Kidney (tissue), 14 donors: ENCODE results near the gene HLA-E. TPM values are rescaled to one million over a fixed set of nuclear protein-coding genes. Genes with fewer than 3 reads are reported as not detected.

Source experiments
- DNase-seq, 5 donors: peaks; one replicate each; pipeline ENCODE4 v3.0.0-alpha.2; 2013 to 2020
- FAIRE-seq: peaks from 2 replicates; lab custom pipeline; 2012; peaks lifted over from hg19 to GRCh38; lab: Jason Lieb, UNC
- H3K27ac ChIP-seq, 2 donors: one replicate each; pipeline ENCODE4 v1.7.0; 2013; ENCODE audit warnings: low read depth in 2 of 2, low read length in 2 of 2, inconsistent platforms in 1 of 2
- H3K27me3 ChIP-seq: one replicate; pipeline ENCODE4 v1.7.1; 2013; ENCODE audit warnings: low read length, inconsistent platforms; ENCODE audit not compliant: control insufficient read depth, insufficient read depth
- H3K36me3 ChIP-seq, 3 donors: one replicate each; pipeline versions ENCODE4 v1.7.0 to v1.7.1; 2013; ENCODE audit warnings: low read length in 3 of 3, control low read depth in 1 of 3, inconsistent platforms in 1 of 3; ENCODE audit not compliant: insufficient read depth in 3 of 3, control insufficient read depth in 2 of 3
- H3K4me1 ChIP-seq, 3 donors: one replicate each; pipeline versions ENCODE4 v1.7.0 to v1.7.1; 2013; ENCODE audit warnings: low read length in 3 of 3, inconsistent platforms in 1 of 3, low read depth in 1 of 3; ENCODE audit not compliant: control insufficient read depth in 2 of 3, insufficient read depth in 2 of 3
- H3K4me3 ChIP-seq, 3 donors: one replicate each; pipeline versions ENCODE4 v1.7.0 to v1.8.1; 2013; ENCODE audit warnings: low read length in 3 of 3, control low read depth in 1 of 3, inconsistent platforms in 1 of 3
- H3K9ac ChIP-seq, 3 donors: one replicate each; pipeline versions ENCODE4 v1.7.0 to v1.7.1; 2013; ENCODE audit warnings: low read length in 3 of 3, control low read depth in 1 of 3, inconsistent platforms in 1 of 3
- H3K9me3 ChIP-seq, 3 donors: one replicate each; pipeline versions ENCODE4 v1.7.0 to v1.7.1; 2013; ENCODE audit warnings: low read length in 3 of 3, control low read depth in 1 of 3, inconsistent platforms in 1 of 3; ENCODE audit not compliant: control insufficient read depth in 2 of 3, insufficient read depth in 1 of 3
- CTCF ChIP-seq: IDR thresholded peaks from 3 replicates; pipeline ENCODE4 v1.5.1; 2012; ENCODE audit warnings: mild to moderate bottlenecking, moderate library complexity, borderline replicate concordance; ENCODE audit not compliant: insufficient read depth; ENCODE audit errors: extremely low read depth
- intact Hi-C: fragments of 100-400 bp; cut with DNase I; formaldehyde crosslinking; loops from one replicate; pipeline ENCODE4 v1.11.1; 2022
- polyA plus RNA-seq: library from polyadenylated mRNA; stranded (reverse); fragments of 350-450 nt; fragmentation: Illumina TruSeq; extraction: RNeasy Lipid Tissue Mini Kit (QIAGEN cat#74804); gene quantifications from one replicate; pipeline ENCODE4 v1.2.3, GENCODE V29; 2014; ENCODE audit warnings: low read depth, low replicate concordance; ENCODE audit not compliant: insufficient read depth
- total RNA-seq: library from RNA; stranded (reverse); fragmentation: NEBNext Ultra II Directional; extraction: Animal tissue kit (Norgen Biotek cat#: 25700); gene quantifications from one replicate; pipeline ENCODE4 v1.2.1, GENCODE V29; 2021
- donor health status: control.
- donor health status: control.
- donor health status: control.
- donor health status: control.
- donor health status: control.
- donor health status: DM: yes; HTN: yes; CAD: no.
- donor health status: Normal renal cell carcinoma (clear cell type).

HLA-E gene
- total and polyA plus RNA-seq, 2 donors from 2014 or later: 387 to 525 TPM

GRCh38 chr6:30541515-30542403, 52.5 kb downstream of the HLA-E start:
- peak; percentile 80 to 92 (median 83) for DNase-seq
- Histone ChIP-seq H3K4me1 (peaks cover 0 to 4% (median 0%) of the 10 kb centered on the region in 3 donors), H3K9ac (peak overlapping the region in 2 of 3 donors; percentile 44 to 56), H3K4me3 (peak overlapping the region; percentile 40 to 66 (median 62)), H3K27ac (peak overlapping the region in 1 of 2 donors; percentile 41), H3K27me3 (peaks cover 2% of the 10 kb centered on the region), H3K36me3 (peaks cover 0 to 5% (median 0%) of the 10 kb centered on the region in 3 donors), H3K9me3 (no peaks in the 10 kb centered on the region)
- FAIRE-seq: peak; percentile 83
- intact Hi-C loops: no loop called here
- peak; percentile 96 for TF ChIP-seq CTCF

- H3K27ac ChIP-seq: peak overlapping the region in 1 of 2 donors; percentile 29
- FAIRE-seq (no peak), DNase-seq (no peak)
- no peak overlapping the region for H3K4me3 ChIP-seq
- H3K9me3 ChIP-seq: no peaks in the 10 kb centered on the region
- peaks cover 2% of the 10 kb centered on the region for H3K27me3 ChIP-seq
- no peak overlapping the region for H3K9ac ChIP-seq
- TF ChIP-seq CTCF: no peak
- H3K36me3 ChIP-seq: peaks cover 0 to 11% (median 0%) of the 10 kb centered on the region in 3 donors
- intact Hi-C loops: no loop called here
- H3K4me1 ChIP-seq: peaks cover 0 to 4% (median 0%) of the 10 kb centered on the region in 3 donors
Observed at GRCh38 chr6:30542404-30542725, 53.1 kb downstream of the HLA-E start.

GRCh38 chr6:30542915-30543314, 53.6 kb downstream of the HLA-E start:
- no peak for TF ChIP-seq CTCF
- Histone ChIP-seq H3K9me3 (no peaks in the 10 kb centered on the region), H3K9ac (no peak overlapping the region), H3K4me3 (no peak overlapping the region), H3K36me3 (peaks cover 0 to 15% (median 0%) of the 10 kb centered on the region in 3 donors), H3K4me1 (peaks cover 0 to 4% (median 0%) of the 10 kb centered on the region in 3 donors), H3K27ac (peak overlapping the region in 1 of 2 donors; percentile 29), H3K27me3 (peaks cover 2% of the 10 kb centered on the region)
- intact Hi-C loops: no loop called here
- no peak for DNase-seq
- FAIRE-seq: no peak

Other genes with a start within 250 kb of the HLA-E start
- 17.7 TPM for gene TRIM39, start 162.6 kb upstream of the HLA-E start, total RNA-seq
- 8.6 TPM for gene TRIM39, start 162.6 kb upstream of the HLA-E start, polyA plus RNA-seq
- 34.5 TPM for gene RPP21, start 144.4 kb upstream of the HLA-E start, total RNA-seq
- gene RPP21, start 144.4 kb upstream of the HLA-E start, polyA plus RNA-seq: 73.9 TPM
- 70.4 TPM for gene GNL1, start 67.0 kb downstream of the HLA-E start, total RNA-seq
- gene GNL1, start 67.0 kb downstream of the HLA-E start, polyA plus RNA-seq: 64.9 TPM
- gene PRR3, start 67.8 kb downstream of the HLA-E start, total RNA-seq: 9.3 TPM
- gene PRR3, start 67.8 kb downstream of the HLA-E start, polyA plus RNA-seq: 7.9 TPM
- 47.2 TPM for gene ABCF1, start 81.9 kb downstream of the HLA-E start, total RNA-seq
- 32.9 TPM for gene ABCF1, start 81.9 kb downstream of the HLA-E start, polyA plus RNA-seq
- gene PPP1R10, start 127.7 kb downstream of the HLA-E start, total RNA-seq: 65.0 TPM
- 19.7 TPM for gene PPP1R10, start 127.7 kb downstream of the HLA-E start, polyA plus RNA-seq
- 62.1 TPM for gene MRPS18B, start 128.3 kb downstream of the HLA-E start, total RNA-seq
- gene MRPS18B, start 128.3 kb downstream of the HLA-E start, polyA plus RNA-seq: 135 TPM
- 10.4 TPM for gene ATAT1, start 137.4 kb downstream of the HLA-E start, total RNA-seq
- gene ATAT1, start 137.4 kb downstream of the HLA-E start, polyA plus RNA-seq: 12.4 TPM
- 27.4 TPM for gene C6orf136, start 157.6 kb downstream of the HLA-E start, total RNA-seq
- gene C6orf136, start 157.6 kb downstream of the HLA-E start, polyA plus RNA-seq: 45.6 TPM
- gene DHX16, start 183.5 kb downstream of the HLA-E start, total RNA-seq: 30.5 TPM
- gene DHX16, start 183.5 kb downstream of the HLA-E start, polyA plus RNA-seq: 26.7 TPM
- gene PPP1R18, start 197.1 kb downstream of the HLA-E start, total RNA-seq: 51.9 TPM
- 17.1 TPM for gene PPP1R18, start 197.1 kb downstream of the HLA-E start, polyA plus RNA-seq
- gene NRM, start 201.5 kb downstream of the HLA-E start, total RNA-seq: 14.2 TPM
- gene NRM, start 201.5 kb downstream of the HLA-E start, polyA plus RNA-seq: 14.2 TPM
- 47.9 TPM for gene MDC1, start 227.8 kb downstream of the HLA-E start, total RNA-seq
- gene MDC1, start 227.8 kb downstream of the HLA-E start, polyA plus RNA-seq: 9.5 TPM
- 295 TPM for gene TUBB, start 230.8 kb downstream of the HLA-E start, total RNA-seq
- 197 TPM for gene TUBB, start 230.8 kb downstream of the HLA-E start, polyA plus RNA-seq